Umbilical cord (tissue), 2 donors: ENCODE measurements around the gene WHRN. TPM values are rescaled to one million over a fixed set of nuclear protein-coding genes. Genes with fewer than 3 reads are reported as not detected.

Source experiments
- DNase-seq: peaks from one replicate; pipeline ENCODE4 v3.0.0-alpha.2; 2015; ENCODE audit warnings: low spot score
- total RNA-seq: library from RNA; depleted of rRNA; stranded (reverse); fragments of >200 nt; gene quantifications from one replicate; pipeline ENCODE4 v1.2.3, GENCODE V29; 2014; ENCODE audit warnings: low replicate concordance; ENCODE audit not compliant: insufficient read depth

Gene WHRN
- total RNA-seq, 1 donor from 2014 or later, result 3.1 TPM

DNA sequence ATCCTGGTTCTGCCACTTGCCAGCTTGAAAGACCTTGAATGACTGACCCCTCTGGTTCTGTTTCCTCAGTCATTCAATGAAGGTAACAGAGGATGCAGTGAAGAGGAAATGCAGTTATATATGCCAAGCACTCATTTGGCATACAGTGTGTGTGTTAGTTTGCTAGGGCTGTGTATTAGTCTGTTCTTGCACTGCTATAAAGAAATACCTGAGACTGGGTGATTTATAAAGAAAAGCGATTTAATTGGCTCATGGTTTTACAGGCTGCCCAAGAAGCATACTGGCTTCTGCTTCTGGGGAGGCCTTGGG, 8.6 kb upstream of the WHRN start:
- no peak for DNase-seq

DNA sequence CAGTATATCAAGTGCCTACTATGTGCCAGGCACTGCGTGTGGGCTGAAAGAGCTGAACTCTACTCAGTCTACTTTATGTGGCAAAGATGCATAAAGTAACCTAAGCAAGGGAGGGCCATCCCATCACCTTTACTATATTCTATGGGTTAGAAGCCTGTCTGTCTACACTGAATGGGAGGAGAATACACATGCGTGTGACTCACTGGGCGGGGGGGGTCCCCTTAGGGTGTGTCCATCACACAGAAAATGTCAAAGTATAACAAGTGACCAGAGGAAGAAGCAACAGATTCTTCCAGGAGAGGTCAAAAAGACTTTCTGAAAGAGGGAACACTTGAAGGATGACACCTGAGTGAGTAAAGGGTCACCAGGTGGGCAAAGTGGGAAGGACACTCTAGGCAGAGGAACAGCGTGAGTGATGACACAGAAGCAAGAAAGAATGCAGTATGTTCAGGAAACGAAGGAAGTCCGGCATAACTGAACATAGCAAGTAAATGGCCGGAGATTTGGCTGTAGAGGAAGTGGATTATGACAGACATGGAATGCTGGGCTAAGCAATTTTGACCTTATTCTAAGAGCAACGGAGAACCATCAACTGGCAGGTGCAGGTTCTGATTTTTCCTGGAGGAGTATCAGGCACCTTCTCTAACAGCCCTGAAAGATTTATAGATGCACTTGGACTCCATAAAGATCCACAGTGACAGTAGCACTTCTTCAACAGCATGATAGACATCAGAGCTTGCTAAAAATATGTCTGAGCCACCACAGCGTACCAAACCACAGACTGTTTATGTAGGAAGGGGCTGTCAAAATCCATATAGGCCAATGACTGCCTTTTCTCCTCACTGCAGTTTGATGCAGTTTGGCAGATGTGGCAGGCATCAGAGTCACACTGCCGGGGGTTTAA, 8.0 kb upstream of the WHRN start:
- DNase-seq, result no peak

DNA sequence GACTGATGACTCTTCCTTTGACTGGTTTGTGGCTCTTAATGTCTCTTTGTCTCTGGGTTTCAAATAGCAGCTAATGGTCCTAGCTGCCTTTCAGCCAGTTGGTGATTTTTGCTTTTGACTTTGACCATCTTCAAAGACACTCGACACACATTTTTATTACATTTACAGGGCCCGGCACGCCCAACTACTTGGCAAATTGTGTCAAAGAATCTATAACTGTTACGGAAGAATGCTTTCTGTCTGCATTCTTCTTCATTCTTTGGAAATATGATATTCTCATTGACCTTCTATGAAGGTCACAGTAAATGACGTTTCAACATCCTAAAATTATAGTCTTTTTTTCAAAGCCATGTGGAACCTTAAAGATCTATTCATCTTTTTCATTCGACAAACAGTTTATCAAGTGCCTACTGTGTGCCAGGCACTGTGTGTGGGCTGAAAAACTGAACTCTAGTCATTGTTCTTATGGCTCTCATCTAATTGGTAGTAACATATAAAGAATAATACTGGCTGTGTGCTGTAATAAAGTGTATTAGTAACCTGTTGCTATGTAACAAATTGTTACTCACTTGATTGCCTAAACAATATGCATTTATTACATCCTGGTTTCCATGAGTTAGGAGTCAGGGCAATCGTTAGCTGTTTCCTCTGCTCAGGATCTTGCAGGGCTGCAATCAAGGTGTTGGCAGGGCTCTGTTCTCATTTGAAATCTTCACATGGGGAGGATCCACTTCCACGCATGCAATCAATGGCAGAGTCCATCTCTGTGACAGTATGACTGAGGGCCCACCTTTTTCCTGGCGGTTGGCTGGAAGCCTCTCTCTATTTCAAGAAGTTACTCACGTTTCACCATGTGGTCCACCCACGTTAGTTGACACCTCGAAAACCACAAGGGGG, 7.0 kb upstream of the WHRN start:
- no peak for DNase-seq

DNA sequence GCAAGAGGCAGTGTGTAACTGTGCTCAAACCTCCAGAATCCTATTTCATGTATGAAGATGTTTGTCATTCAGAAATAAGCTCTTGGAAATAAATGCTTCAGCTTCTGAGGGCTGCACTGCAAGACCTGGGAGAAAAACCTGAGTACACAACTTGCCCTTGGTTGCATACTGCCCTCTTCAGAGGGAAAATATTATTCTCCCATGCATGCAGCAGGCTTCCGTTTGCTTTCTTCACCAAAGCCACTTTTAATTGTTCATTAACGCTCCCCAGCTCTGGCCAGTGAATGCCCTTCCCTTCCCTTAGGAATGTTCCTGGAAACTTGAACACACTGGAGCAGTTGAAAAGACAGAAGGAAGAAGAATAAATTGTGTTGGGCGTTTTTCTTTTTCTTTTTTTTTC, 2.5 kb upstream of the WHRN start:
- no peak for DNase-seq

DNA sequence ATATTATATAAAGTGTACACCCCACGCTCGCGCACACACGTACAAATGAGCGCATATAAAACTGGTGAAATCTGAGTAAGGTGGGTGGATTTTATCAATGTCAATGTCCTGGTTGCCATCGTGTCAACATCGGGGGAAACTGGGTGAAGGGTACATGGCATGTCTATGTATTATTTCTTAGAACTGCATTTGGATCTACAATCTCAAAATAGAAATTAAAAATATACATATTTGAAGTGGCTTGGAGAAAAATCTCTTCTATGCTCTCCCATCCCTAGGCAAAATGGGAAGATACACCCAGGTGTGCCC, 763 bp upstream of the WHRN start:
- no peak for DNase-seq

DNA sequence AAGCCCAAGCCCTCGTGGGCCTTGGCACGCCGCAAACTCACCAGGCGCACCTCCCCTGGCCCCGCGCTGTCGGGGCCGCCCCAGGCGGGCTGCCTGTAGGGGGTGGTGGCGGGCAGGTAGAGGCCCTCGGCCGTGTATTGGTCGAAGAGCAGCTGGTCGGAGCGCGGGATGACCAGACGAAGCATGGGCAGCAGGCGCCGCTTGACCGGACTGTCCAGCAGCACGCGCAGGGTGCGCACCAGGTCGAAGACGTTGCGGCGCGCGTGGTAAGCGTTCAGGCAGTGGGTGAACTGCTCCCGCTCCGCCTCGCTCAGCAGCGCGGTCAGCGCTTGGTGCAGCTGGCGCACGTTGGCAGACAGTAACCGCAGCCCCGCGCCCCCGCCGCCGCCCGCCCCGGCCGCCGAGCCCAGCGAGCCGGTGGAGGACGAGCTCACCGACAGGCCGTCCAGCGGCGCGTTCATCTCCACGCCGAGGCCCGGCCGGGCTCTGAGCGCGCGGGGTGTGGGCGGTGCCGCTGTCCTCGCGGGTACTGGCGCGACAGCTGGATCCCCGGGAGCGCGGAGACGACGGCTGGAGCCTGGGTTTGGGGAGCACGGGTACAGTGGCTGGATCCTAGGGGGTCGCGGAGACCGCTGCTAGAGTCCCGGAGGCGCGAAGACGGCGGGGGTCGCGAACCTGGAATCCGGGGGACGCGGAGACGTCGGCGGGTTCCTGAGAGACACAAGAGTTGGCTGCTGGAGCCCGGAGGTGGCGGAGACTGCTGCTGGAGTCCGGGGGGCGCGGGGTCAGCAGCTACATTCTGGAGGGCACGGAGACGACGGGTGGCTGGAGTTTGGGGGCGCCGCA, 709 bp downstream of the WHRN start:
- peak; percentile 41 for DNase-seq

DNA sequence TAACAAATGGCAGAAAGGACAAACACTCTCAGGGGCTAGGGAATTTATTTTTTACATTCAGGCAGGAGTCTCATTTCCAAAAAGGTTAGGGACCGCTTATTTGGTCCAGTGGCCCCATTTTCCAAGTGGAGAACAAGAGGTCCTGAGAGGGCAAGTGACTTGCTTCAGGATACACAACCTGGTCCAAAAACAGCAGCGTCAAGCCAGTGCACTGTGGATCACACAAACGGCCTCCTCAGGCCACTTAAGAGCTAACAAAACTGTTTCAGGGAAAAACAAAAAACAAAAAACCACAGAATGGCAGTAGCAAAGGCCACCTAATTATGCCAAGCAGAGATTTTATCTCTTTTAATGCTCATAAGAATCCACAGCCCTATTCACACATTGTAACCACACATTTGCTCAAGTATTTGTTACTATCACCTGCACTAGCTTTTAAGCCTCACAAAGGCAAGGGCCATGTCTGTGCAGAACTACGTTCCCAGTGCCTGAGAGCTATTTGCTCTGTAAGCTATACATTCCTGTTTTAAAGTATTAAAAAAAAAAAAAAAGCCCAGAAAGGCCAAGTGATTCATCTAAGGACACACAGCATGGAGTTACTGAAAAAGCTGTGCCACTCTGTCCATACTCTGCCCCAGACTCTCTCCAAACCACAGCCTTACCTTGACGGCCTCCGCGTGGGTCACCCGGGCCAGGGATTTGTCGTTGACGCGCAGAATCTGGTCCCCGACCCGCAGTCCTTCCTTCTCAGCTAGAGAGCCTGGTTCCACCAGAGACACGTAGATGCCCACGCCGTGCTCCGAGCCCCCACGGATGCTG, 1.5 kb downstream of the WHRN start:
- no peak for DNase-seq

DNA sequence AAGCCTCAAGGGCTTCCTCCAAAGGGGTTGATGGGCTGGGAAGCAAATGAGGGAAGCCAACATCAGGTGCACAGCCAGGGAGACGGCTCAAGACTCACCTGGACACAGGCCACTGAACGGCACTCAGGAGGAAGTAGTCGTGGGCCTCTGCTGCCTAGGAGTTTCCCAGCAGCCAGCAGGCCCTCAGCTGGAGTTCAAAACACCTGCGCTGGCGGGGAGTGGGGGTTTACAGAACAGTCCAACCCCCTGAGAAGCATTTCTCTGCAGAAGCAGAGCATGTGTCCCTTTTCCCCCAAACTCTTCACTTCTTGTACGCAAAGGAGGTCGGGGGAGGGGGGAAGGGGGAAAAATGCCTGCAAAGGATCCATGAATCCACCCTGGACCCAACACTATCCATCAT, 2.3 kb downstream of the WHRN start:
- no peak for DNase-seq

DNA sequence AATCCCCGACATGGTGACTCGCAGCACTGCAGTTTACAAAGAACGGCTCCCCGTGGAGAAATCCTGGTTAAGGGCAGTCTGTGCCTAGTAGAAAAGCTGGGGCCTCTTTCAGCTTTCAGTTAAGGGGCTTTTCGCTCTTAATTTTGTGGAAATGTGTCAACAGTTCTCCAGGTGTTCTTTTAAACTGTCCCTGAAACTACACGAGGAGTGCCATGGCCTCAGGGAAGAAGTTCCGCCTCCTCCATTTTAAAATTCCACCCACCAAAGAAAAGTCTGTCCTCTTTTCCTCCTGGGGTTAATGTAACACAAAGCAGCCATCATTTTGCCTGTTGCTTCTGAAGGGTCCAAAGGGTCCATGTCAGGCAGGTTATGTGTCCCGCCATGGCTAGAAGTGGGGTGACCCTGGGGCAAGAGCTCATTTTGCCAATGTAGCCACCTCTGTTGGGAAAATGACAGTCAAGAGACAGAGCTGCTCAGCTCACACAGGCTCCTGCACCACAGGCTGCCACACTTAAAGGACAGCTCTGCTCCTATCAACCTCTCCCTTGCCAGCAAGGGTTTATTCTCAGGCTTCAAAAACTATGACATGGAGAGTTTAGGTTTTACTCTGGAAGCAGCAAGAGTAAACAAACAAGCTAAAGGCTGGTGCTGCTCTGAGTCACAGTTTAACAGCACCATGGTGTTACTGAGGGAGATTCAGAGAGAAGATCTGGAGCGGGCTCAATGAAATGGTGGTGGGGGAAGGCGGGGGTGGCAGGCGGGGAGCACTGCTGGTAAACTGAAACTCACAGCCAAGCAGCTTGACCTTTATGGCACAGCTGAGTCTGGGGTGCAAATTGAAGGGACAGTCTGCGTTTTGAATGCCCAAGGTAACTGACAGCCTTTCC, 3.2 kb downstream of the WHRN start:
- DNase-seq, result peak; percentile 42

DNA sequence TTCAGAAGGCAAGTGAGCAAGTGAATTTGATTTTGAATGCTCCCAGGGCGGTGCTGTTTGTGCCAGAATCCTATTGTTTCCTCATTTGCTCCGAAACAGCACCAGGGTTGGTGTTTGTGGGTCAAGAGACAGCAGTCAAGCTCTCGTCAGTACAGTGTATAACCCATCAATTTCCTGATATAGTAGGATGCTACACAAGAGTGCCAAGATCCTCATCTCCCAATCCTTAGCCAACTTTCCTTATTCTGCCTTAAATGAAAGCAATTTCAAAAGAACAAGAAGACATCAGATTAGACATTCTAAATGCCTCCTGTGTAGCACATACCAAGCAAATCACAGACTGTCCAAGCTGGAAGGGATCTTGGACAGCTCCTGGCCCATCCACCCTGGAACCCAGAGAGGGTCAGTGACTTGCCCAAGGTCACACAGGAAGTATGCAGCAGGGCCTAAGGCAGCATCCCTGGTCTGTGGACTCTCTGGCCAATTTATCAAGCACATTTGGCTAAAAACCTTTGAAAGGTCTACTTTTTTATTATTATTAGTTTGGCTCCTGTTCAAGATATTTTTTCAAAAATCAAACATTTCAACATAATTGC, 4.5 kb downstream of the WHRN start:
- DNase-seq, result no peak

DNA sequence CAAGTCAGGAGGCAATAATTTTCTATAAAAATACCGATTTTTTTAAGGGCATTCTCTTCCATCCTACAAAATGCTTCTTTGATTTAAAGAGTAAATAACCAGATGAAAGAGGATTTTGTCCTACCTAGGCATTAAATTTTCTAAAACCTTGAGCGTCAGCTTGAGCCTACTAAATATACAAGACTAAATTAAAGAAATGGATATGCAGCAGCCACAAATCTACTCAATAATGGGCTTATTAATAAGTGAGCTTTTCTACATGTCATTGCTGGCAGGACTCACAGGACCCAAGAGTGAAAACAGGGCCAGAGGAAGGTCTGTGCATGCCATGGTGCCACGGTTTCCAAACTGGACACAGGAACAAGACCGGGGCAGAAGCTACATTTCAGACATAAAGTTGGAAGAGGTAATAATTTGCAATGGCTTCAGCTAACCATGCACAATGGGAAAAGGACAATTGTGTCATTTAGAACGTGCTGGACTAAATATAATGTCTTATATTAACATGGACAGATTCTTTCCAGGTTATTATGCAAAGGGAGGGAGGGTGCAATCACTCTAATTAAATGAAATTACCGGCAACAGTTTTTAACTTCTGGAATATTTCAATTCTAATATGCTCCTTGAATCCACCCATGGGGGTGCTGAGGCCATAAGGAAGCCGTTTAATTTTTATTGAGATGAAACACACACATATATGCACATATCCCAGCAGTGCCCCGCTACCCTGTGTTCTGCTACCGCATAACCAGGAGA, 5.2 kb downstream of the WHRN start:
- DNase-seq, result no peak

DNA sequence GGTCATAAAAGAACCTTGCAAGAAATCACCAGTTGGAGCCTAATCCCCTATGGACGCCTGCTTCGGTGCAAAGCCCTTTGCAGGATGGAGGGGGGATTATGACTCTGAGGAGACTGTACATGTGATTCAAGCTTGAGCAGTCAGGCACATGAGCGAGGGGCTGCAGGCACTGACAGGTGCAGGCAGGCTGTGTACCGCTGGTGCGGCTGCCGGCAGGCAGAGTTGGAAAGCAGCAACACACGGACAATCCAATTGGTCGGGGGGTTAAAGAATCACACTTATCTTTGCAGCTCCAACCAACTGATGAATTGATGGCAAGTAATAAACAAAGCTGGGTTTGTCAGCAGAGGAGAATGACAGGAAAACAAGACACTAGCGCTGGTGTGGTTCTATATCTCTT, 5.7 kb downstream of the WHRN start:
- DNase-seq, result no peak

DNA sequence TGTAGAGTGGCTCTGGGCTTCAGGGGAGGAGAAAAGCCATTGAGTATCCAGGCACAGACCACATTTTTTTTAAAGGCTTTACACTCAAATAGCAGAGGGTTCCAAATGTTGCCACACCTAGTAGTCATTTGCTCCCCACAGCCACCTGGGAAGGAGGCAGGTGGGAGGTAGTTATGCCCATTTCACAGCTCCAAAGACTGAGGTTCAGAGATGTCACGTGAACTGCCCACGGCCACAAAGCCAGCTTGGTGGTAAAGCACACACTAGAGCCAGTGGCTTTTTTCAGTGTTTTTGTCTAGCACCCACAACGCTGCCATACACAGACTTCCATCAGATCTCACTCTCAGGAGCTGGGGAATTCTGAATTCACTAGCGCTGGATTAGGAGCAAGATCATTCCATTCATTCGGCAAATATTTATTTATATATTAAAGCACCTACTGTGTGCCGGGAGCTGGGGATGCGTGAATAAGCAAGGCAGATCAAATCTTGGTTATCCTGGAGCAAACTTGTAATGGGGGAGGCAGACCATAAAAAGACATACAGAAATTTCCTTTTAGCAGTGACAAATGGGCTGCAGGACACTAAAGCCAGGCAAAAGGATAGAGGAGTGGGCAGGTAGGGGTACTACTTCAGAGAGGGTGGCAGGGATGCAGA, 7.4 kb downstream of the WHRN start:
- DNase-seq, result no peak

DNA sequence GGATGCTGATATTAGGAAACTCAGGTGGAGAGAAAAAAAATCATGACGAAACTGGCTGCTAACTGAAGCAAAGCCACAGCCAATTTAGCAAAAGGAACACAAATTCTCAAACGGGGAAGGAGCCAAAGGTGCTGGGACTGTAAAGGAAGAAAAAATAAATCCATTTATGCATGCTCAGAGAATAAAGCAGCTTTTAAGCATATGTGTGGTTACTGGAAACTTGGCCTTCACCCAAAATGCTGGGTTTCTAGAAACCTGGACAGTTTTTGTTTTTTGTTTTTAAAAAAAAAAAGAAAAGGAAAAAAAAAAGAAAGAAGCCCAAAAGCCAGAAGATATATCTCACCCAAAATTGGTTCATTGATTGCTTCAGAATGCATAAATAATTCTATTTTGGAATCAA, 8.0 kb downstream of the WHRN start:
- no peak for DNase-seq

DNA sequence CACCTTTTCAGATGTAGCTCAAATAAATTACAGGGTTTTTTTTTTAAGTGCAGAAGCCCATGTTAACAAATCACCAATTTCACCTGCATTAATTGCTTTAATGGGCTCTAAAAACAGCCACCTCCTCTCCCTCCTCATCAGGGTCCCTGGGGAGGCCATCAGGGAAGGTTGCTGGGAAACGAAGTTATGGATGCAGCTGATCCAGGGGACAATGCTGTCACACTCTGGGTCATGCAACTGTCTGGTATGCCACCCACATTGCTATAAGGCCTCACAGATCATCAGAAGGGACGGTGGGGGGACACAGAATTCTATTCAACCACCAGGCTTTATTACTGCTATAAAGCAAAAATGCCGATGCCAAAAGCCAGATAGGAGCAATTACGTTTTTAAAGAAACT, 9.3 kb downstream of the WHRN start:
- DNase-seq, result no peak

DNA sequence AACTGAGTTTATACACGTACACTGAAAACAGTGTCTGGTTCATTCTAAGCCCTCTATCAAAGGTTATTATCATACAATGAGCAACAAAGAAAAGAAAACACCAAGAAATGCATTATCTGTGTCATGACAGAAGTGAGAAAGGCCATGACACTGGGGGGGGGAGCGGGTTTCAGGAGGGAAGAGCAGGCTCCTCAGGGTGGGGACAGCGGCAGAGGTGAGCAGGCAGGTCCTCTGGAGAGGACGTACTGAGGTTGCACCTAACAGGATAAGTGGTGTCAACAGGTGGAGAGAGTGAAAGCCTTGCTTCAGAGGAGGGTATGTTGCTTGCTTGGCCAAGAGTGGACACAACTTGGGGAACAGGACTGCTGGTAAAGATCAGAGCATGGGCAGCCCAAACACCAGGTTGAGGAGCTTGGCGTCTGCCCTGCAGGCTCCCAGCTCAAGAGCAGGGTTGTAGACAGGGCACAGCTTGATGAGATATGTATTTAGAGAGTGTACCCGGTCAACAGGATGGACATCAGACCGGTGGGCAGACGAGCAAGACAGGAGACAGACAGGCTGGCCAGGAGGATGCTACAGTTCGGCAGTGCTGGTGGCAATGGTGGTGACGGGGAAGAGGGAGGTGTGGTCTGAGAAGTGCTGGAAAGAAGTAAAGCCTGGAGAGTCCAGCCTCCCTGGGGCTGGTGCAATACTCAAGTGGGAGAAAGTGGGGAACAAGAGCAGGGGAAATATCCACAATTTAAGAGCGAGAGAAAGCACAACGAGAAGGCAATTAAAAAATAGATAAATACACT, 10.3 kb downstream of the WHRN start:
- no peak for DNase-seq

DNA sequence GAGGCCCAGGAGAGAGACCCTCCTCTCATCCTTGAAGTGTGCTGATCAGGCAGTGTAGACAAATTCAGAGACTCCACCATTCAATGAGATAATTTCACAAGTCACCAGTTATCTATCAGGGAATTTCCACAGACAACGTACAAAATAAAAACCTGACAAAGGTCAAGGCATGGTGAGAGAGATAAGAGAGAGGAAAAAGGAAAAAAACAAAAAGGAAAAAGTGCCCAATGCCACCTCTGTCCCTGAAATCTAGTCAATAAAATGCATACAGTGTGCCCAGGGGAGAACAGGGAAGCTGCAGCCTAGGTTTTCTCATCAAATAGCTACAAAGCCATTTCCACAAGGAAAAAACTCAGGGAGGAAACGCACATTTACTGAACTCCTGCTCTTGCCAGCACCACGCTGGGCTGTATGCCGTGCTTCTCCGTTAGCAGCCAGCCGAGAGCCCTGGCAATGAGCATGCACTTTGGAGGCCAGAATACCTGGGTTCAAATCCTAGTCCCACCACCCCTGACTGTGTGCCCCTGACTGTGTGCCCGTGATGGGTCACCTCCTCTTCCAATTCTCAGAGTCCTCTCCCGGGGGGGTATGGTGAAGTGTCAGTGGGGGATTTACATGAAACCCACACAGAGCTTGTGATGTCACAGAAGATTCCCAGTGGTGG, 11.6 kb downstream of the WHRN start:
- DNase-seq, result no peak
